ENCODE measurements around the gene ACSL5.
"Not testable (repeated sequence)": the region's sequence is repeated elsewhere in the genome, so short reads cannot be mapped to it uniquely, and the experiment has no call there.

Gene ACSL5

DNA sequence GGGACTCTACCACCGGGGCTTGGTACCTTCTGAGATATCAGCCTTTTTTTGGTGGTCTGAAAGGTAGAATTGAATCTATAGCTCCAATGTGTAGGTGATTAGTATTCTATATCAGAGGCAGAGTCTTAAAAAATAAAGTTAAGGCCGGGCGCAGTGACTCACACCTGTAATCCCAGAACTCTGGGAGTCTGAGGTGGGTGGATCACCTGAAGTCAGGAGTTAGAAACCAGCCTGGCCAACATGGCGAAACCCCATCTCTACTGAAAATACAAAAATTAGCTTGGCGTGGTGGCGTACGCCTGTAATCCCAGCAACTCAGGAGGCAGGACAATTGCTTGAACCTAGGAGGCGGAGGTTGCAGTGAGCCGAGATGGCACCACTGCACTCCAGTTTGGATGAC is 3.2 kb downstream of the ACSL5 start:
- DNase-seq, result not testable (repeated sequence)

DNA sequence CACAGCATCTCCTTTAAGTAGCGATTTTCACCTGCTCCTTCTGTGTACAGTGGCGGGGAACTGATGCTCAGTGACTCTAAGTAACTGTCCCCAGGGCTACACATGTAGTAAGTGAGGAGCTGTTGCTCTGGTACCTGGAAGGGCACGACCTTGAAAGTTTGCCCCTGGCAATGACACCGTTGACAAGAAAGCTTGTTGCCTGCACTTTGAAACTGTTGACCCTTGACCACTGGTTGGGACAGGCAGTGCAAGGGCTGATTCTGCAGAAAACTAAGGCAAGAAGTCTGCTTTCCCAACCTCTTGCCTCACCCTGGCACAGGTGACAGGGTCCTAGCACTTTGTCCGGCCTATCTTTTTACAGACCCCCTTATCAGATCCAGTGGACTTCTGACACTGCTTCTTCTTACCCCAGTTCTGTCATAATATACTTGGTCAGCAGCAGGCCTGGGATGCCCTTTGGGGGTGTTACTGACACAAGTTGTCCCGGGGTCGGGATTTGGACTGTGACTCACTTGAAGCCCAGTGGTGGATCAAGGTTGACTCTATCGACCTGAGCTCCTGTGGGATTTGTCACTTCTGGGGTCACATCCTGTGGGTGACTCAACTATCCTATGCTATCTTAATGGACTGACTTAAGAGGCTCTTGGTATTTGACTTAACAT is 5.8 kb downstream of the ACSL5 start:
- no peak for DNase-seq

DNA sequence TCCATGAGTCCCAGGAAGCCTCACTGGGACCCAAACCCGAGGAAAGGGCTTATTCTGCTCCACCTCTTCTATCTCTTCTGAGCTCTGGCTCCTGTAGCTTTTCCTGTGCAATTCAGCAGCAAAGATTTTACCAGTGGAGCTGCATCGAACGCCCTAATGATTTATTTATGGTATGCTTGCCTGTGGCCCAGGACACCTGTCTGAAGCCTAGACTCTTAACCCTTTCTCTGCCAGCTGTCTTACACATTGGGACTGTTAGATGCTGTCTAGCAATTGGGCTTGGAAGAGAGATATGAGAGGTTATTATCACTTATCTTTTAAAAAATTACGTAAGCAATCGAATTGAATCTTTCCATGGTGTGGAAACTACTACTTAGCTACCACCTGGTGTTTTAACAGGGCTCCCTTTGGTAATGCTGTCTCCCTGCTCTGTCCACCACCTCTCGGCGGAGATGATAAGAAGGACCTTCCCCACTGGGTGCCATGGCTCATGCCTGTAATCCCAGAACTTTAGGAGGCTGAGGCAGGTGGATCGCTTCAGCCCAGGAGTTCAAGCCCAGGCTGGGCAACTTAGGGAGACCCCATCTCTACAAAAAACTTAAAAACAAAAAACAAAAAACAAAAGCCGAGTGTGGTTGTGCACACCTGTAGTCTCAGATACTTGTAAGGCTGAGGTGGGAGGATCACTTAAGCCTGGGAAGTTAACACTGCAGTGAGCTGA is 8.8 kb downstream of the ACSL5 start:
- no peak for DNase-seq

DNA sequence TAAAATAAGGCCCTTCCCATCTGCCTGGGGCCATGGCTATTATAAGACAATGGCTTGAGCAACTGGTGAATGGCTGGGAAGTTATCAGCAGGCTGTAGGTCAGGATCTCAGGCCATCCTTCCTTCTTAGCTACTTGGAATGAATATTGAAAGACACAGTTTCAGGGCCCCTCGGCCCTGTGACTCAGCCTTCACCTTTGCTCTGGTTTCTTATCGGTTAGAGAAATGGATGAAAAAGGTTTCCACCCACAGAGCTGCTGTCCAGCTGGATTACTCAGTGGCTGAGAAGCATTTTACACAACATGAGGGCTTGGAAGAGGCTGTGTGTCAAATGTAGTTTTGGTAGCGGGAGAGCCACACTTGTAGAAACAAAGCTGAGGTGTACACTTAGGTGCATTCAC is 9.4 kb downstream of the ACSL5 start:
- no peak for DNase-seq

DNA sequence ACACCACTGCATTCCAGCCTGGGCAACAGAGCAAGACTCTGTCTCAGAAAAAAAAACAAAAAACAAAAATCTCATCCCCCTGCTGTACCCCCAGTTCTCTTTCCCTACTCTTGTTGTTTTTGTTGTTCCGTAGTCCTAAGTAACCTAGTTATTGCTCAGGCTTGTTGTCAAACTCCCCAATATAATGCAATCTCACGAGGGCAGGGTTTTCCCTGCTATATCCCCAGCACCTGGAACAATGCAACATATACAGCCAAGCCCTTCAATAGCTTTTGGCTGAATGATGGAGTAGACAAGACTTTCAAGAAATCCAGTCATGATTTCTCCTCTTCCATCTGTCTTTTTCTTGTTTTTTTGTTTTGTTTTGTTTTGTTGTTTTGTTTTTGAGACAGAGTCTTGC is 10.2 kb downstream of the ACSL5 start:
- DNase-seq, result no peak

DNA sequence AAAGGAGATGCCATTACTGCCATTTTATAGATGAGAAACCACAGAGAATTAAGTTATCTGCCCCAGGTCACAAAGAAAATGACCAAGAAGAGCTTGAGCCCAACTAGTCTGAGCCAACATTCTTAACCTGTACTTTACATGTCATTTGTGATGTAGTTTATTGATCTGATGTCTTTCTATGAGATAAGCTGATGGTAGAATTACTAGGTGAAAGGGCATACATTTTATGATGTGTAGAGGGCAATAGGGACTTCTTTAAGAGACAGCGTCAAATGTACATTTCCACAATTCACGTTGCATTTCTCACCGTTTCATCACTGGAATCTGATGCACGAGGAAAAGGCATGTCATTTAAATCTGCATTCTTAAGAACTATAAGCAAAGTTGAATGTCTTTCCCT is 11.3 kb downstream of the ACSL5 start:
- DNase-seq, result no peak

DNA sequence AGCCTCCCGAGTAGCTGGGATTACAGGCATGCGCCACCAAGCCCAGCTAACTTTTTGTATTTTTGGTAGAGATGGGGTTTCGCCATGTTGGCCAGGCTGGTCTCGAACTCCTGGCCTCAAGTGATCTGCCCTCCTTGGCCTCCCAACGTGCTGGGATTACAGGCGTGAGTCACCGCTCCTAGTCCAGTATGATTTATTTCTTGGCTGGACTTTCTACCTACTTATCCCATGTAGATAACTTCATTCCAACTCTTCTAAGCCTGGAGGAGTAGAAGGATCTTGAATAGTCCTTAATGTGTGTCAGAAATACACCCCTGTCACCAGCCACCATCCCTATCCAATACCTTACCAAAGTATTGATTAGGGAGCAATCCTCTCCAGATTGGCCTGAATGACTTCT is 14.1 kb downstream of the ACSL5 start:
- not testable (repeated sequence) for DNase-seq

DNA sequence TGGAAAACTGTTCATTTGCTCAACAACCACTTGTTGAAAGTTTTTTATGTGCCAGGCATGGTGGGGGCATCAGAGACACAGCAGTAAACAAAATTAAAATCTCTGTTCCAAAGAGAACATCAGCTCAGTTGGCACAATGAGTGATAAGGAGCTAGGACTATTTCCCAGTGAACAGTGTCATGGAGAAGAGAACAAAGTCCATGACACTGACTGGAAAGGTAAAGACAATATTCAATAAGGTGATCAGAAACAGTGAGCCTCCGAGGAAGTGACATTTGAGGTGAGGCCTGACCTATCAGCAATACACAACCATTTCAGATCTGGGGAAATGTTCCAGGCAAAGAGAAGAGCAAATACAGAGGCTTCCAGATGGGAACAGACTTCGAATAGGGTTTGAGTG is 14.6 kb downstream of the ACSL5 start:
- DNase-seq, result no peak

DNA sequence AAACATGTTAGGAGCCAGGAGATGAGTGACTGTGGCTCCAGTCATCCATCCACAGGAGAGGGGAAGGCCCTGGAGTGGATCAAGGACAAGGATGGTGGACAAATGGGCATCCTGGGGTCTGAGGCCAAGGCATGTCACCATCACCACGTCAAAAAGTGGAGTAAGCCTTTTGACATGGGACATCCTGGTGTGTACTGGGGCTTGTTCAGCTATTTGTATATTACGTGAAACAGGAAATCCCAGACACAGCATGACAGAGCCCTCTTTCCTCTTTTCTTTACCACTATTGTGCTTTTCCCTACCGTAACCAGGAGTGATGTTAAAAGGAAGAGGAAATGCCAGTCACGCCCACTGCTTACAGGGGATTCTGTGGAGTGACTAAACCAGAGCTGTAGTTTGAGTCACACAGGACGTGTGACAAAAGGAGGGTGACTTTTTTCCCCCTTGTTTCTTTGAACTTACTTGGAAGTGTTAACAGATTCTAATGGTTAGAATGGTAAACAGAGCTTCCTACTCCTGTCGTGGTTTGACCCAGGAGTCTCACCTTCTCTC is 15.4 kb downstream of the ACSL5 start:
- DNase-seq, result no peak

DNA sequence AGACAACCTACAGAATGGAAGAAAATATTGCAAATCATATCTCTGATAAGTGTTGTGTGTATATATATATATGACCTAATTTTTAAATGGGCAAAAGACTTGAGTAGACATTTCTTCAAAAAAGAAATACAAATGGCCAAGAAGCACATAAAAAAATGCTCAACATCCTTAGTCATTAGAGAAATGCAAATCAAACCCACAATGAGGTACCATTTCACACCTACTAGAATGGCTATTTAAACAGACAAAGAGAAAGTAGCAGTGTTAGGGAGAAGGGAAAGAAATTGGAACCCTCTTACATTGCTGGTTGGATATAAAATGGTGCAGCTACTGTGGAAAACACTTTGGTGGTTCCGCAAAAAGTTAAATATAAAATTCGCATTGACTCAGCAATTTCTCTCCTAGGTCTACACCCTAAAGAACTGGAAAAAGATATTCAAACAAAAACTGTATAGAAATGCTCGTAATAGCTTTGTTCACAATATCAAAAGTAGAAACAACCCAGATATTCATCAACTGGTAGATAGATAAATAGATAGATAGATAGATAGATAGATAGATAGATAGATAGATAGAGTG is 16.3 kb downstream of the ACSL5 start:
- DNase-seq, result no peak

DNA sequence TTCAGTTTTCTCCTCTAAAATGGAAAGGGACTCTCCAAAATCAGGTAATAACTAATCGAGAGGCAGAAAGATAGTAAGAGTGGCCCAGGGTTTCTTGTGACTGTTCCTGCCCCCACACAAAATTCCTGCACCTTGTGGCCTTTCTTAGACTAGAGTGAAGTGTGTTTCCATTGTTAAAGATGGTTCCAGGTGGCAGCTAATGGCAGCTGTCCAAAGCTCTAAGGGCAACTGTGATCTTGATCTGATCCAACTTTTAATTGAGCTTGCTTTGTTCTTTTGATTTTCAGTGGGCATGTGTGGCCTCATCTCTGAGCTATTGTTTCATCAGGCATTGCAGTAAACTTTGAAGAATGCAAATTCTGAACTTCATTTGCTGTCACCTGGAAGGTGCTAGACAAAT is 19.4 kb downstream of the ACSL5 start:
- no peak for DNase-seq

DNA sequence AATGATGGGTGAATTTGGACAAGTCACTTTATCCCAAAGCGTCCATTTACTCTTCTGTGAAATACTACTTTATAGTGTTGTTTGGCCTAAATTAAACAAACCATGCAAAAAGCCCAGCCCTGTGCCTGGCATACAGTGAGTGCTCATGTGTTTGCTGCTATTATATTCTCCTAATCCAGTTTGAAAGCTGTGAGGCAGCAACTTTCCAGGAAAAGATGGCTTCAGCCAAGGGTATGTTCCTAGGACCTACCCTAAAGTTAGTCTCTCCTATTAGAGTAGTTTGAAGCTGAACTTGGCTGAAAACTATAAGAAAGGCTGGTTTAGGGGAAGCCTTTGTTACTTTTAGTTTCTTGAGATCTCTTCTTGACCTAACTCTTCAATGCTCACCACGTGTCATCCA is 19.9 kb downstream of the ACSL5 start:
- DNase-seq, result no peak

DNA sequence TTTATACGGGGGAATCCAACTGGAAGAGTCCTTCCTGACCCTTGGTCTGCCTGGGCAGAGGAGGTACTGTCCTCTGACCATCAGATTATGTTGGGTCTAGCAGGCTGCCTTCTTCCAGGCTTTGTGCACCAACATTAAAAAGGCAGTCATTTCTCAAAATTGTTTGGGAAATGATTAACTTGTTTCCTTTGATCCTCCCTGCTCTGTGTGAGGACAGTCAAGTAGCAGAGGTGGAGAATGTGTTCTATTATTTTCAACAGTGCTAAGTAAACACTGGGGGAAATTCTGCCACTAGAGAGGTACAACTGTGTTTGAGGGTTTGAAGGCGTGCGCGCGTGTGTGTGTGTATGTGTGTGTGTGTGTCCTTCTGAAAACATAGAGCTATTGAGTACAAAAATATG is 20.6 kb downstream of the ACSL5 start:
- no peak for DNase-seq

DNA sequence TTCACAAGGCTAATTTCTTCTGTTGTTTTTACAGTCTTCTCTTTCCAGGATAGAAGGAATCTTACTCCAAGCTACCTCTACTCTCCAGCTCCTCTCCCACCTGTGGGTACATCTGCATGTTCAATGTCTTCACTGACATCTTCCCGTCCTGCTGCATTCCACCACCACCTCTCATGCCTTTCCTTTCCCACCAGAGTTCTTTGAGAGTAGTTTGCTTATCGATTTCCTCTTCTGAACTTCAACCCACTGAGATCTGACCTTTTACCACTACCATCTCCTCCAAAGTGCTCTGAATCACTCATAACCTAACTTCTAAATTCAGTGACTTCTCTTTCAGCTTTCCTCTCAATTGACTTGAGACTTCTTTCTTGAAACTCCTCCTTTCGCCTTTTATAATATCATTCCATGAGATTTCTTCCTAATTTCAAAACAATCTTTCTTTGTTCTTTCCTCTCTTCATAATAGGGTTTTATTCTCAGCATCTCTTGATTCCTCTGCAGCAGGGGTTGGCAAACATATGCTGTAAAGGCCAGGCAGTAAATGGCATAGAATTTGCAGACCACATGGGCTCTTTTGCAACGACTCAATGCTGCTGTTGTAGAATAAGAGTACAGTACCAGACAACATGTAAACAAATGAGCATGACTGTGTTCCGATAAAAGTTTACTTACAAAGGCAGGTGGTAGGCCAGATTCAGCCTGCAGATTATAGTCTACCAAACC is 22.1 kb downstream of the ACSL5 start:
- DNase-seq, result no peak

DNA sequence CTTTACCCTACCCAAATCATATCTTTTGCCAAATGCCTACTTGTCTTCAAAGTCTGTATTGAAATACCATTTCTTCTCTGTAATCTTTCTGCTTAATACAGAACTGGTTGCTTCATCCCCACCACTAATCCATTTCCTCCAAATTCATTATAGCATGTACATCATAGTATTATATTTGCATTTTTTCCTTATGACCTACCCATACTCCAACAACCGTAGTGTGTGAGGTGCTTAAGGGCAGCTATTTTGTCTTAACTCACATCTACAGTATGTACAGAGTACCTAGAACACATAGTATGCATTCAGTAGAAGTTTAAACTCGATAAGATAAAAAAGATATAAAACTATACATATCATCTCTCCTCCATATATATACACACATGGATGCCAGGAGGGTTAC is 23.7 kb downstream of the ACSL5 start:
- DNase-seq, result no peak

DNA sequence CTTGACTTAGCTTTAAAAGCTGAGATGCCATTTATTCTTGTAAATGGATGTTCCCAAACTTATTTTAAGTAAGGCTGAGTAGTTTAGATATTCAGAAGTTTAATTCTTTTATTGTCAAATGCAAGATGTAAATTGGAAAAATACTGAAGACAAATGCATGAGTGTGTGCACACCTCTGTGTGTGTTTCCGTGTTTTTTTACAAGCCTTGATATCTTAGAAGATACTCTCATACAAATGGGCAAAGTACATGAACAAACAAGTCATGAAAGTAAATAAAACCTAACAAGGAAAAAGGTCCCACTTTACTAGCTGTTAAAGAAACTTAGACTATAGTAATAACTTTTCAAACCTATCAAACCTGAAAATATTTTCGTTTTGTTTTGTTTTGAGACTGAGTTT is 29.0 kb downstream of the ACSL5 start:
- DNase-seq, result no peak

DNA sequence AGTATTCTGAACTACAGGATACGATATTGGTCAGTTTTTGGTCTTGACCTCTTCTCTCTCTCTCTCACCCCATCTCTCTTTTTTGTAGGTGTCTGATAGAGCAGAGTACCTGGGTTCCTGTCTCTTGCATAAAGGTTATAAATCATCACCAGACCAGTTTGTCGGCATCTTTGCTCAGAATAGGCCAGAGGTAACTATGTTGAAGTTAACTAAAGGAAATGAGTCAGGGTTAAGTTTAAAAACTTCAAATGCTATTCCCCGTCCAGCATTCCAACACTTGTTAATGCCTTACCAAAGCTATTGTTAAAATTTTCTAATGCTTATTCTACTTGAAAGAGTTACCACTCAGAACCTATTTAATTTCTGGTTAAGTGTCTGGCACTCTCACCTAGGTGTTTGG is 30.7 kb downstream of the ACSL5 start:
- DNase-seq, result no peak

DNA sequence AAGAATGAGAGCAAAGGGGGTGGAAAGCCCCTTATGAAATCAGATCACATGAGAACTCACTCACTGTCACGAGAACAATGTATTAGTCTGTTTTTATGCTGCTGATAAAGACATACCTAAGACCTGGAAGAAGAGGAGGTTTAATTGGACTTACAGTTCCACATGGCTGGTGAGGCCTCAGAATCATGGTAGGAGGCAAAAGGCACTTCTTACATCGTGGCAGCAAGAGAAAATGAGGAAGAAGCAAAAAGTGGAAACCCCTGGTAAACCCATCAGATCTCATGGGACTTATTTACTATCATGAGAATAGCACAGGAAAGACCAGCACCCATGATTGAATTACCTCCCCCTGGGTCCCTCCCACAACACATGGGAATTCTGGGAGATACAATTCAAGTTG is 32.9 kb downstream of the ACSL5 start:
- not testable (repeated sequence) for DNase-seq

DNA sequence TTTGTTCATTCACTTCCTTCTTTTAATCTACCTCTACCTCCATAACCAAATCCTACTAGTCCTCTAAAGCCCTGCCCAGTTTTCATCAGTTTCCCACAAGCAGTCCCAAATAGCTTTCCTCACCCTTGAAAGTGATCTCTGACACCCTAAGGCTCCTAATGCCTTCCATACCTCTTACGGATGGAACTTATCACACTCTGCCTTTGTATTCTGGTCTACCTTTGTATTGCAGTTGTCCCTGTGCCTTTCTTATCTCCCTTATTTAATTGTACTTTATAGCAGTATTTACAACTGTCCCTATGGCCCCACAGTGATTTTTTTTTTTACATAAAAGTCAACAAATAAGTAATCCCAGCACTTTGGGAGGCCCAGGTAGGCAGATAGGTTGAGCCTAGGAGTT is 33.8 kb downstream of the ACSL5 start:
- DNase-seq, result no peak

DNA sequence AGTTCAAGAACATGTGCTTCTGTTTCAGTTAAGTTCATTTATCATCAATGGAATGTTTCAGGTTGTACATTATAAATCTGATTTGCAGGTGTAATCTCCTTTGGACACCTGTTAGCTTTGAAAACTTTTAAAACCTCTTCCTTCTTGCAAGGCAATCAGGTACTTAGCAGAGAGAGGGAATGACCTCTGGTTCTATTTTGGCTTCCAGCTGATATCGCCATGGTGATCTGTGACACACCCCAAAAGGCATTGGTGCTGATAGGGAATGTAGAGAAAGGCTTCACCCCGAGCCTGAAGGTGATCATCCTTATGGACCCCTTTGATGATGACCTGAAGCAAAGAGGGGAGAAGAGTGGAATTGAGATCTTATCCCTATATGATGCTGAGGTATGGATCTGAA is 35.4 kb downstream of the ACSL5 start:
- DNase-seq, result no peak

DNA sequence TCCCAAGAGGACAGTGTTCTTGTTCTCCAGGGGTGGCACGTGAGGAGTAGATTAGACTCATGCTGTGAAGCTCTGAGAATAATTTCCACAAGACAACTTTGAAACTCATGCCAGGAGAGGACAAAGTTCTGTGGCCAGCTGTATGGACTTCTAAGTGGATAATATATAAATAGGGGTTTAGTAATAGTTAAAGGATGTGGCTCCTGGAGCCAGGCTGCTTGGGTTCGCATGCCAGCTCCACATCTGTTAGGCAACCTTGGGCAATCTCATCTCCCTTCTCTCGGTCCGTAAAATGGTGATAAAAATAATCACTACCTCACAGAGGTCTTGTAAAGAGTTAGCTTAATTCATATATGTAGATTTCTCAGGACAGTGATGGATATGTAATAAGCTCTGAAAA is 35.8 kb downstream of the ACSL5 start:
- no peak for DNase-seq

DNA sequence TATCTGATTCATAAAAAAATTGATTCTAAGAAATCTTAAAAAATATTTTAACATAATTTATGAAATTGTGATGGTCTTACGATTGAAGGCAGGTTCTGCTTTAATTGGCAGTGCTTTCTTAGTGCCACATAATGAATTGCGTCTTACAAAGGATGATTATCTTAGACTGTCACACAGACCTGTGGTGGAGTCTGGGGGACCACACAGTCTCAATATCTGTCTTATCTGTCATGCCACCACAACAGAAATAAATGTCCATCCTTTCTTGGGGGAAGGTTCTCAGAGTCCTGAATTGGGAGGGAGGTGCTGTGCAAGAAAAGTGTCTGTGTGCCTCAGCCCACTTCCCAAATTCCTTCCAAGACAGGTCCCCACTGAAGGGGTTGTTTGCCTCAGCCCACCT is 38.8 kb downstream of the ACSL5 start:
- DNase-seq, result no peak

DNA sequence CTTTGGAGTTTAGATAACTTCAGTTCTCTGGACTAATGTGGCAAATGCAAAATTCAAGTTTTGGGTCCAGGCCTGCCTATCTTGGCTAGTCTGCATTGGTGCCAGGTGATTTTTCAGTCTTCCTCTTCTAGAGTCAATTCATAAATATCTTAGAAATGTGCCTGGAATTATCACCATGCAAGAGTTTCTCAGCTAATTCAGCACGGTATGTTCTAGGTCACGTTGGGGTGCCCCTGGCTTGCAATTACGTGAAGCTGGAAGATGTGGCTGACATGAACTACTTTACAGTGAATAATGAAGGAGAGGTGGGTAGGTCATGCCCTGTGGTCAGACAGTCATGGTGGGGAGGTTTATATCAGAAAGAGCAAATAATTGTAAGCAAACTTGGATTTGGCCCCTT is 47.8 kb downstream of the ACSL5 start:
- DNase-seq, result no peak

DNA sequence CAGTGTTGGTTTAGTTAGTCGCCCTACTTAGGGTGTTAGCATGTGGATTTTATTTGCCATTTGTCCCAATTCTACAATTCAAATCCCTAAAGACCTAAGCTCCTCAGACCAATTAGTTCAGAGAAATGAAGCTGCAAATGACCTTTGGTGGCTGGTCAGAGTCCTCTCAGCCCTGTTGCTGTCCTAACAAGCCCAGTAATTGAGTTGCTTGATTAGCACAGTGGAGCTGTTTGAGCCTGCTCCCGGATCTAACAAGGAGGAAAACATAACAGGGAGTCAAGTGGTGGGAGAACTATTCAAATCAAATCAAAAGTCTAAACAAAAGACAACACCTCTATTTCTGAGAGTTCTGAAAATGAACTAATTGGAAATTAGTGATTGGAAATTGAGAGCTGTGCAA is 50.7 kb downstream of the ACSL5 start:
- no peak for DNase-seq

All from NCI-H446 (cell line).